H9 (cell line): ENCODE results near the gene TNFAIP3. TPM values are rescaled to one million over a fixed set of nuclear protein-coding genes. Genes with fewer than 3 reads are reported as not detected.

ENCODE experiments used
- DNase-seq: peaks from one replicate; pipeline ENCODE4 v3.0.0-alpha.2; 2017
- H2AFZ ChIP-seq: one replicate; pipeline ENCODE4 v1.6.1; 2013; ENCODE audit warnings: mild to moderate bottlenecking, low read length, control low read depth, moderate library complexity
- H2AK5ac ChIP-seq: 2 replicates; pipeline ENCODE4 v1.6.1; 2013; ENCODE audit warnings: low read length, control low read depth, mixed read lengths; ENCODE audit not compliant: insufficient read length
- H2BK120ac ChIP-seq: one replicate; pipeline ENCODE4 v1.6.1; 2013; ENCODE audit warnings: low read depth, mild to moderate bottlenecking, low read length, control low read depth, inconsistent platforms; ENCODE audit not compliant: poor library complexity, severe bottlenecking
- H2BK12ac ChIP-seq: 2 replicates; pipeline ENCODE4 v1.6.1; 2013; ENCODE audit warnings: low read length, control low read depth, mixed read lengths, low read depth; ENCODE audit not compliant: insufficient read length
- H2BK15ac ChIP-seq: 2 replicates; pipeline ENCODE4 v1.6.1; 2013; ENCODE audit warnings: low read depth, low read length, control low read depth
- H2BK20ac ChIP-seq: one replicate; pipeline ENCODE4 v1.6.1; 2013; ENCODE audit warnings: low read depth, mild to moderate bottlenecking, low read length, control low read depth, inconsistent platforms; ENCODE audit not compliant: poor library complexity, severe bottlenecking
- H2BK5ac ChIP-seq: 2 replicates; pipeline ENCODE4 v1.6.1; 2013; ENCODE audit warnings: low read length, control low read depth, mixed read lengths; ENCODE audit not compliant: insufficient read length
- H3K14ac ChIP-seq: 2 replicates; pipeline ENCODE4 v1.6.1; 2013; ENCODE audit warnings: low read length, control low read depth; ENCODE audit not compliant: insufficient read depth
- H3K18ac ChIP-seq: 2 replicates; pipeline ENCODE4 v1.6.1; 2013; ENCODE audit warnings: low read depth, mild to moderate bottlenecking, mixed read lengths, low read length, control low read depth; ENCODE audit not compliant: insufficient read length
- H3K23ac ChIP-seq: 2 replicates; pipeline ENCODE4 v1.6.1; 2013; ENCODE audit warnings: low read length, control low read depth, mixed read lengths, low read depth; ENCODE audit not compliant: insufficient read length
- H3K23me2 ChIP-seq: 2 replicates; pipeline ENCODE4 v1.6.1; 2013; ENCODE audit warnings: low read depth, mild to moderate bottlenecking, mixed read lengths, low read length, control low read depth; ENCODE audit not compliant: insufficient read length, poor library complexity, severe bottlenecking
- H3K27ac ChIP-seq: 2 replicates; pipeline ENCODE4 v1.5.1; 2013; ENCODE audit warnings: low read length, control low read depth, mixed read lengths, low read depth; ENCODE audit not compliant: insufficient read length
- H3K27me3 ChIP-seq: 2 replicates; pipeline ENCODE4 v1.6.1; 2013; ENCODE audit warnings: low read length, control low read depth, inconsistent platforms; ENCODE audit not compliant: insufficient read depth
- H3K4ac ChIP-seq: 2 replicates; pipeline ENCODE4 v1.6.1; 2013; ENCODE audit warnings: low read depth, mild to moderate bottlenecking, control low read depth, inconsistent platforms, low read length, moderate library complexity
- H3K4me1 ChIP-seq: 2 replicates; pipeline ENCODE4 v1.6.1; 2013; ENCODE audit warnings: low read length, control low read depth, inconsistent platforms; ENCODE audit not compliant: insufficient read depth
- H3K4me2 ChIP-seq: 2 replicates; pipeline ENCODE4 v1.6.1; 2013; ENCODE audit warnings: low read length, control low read depth, mixed read lengths; ENCODE audit not compliant: insufficient read length, insufficient read depth
- H3K56ac ChIP-seq: 2 replicates; pipeline ENCODE4 v1.6.1; 2013; ENCODE audit warnings: low read depth, mild to moderate bottlenecking, mixed read lengths, low read length, control low read depth; ENCODE audit not compliant: insufficient read length
- H3K79me1 ChIP-seq: 2 replicates; pipeline ENCODE4 v1.6.1; 2013; ENCODE audit warnings: low read depth, mild to moderate bottlenecking, moderate library complexity, low read length, control low read depth, inconsistent platforms; ENCODE audit not compliant: insufficient read depth, poor library complexity, severe bottlenecking
- H3K79me2 ChIP-seq: 2 replicates; pipeline ENCODE4 v1.6.1; 2013; ENCODE audit warnings: low read length, control low read depth, inconsistent platforms; ENCODE audit not compliant: insufficient read depth
- H3K9ac ChIP-seq: 2 replicates; pipeline ENCODE4 v1.6.1; 2013; ENCODE audit warnings: low read length, control low read depth, mixed read lengths; ENCODE audit not compliant: insufficient read length; ENCODE audit errors: extremely low read depth
- H3K9me3 ChIP-seq: one replicate; pipeline ENCODE4 v1.6.1; 2013; ENCODE audit warnings: low read depth, low read length, inconsistent platforms; ENCODE audit not compliant: control insufficient read depth
- H3T11ph ChIP-seq: one replicate; pipeline ENCODE4 v1.6.1; 2013; ENCODE audit warnings: mild to moderate bottlenecking, low read length, control low read depth, inconsistent platforms
- H4K20me1 ChIP-seq: one replicate; pipeline ENCODE4 v1.6.1; 2013; ENCODE audit not compliant: control insufficient read depth, insufficient read length, insufficient read depth
- H4K5ac ChIP-seq: 2 replicates; pipeline ENCODE4 v1.6.1; 2013; ENCODE audit warnings: low read depth, mild to moderate bottlenecking, mixed read lengths, low read length, control low read depth; ENCODE audit not compliant: insufficient read length
- H4K8ac ChIP-seq: replicated peaks from 2 replicates; pipeline ENCODE4 v1.6.1; 2013; ENCODE audit warnings: low read length, control low read depth, mixed read lengths, low read depth; ENCODE audit not compliant: insufficient read length
- H4K91ac ChIP-seq: 2 replicates; pipeline ENCODE4 v1.6.1; 2013; ENCODE audit warnings: low read depth, mild to moderate bottlenecking, moderate library complexity, mixed read lengths, low read length, control low read depth; ENCODE audit not compliant: insufficient read length
- H3K27ac Mint-ChIP-seq, 3 experiments: 2 replicates in 2 of 3; 3 replicates in 1 of 3; pipeline ENCODE4 v1.8.0; 2020 to 2021; ENCODE audit warnings: mixed read lengths in 3 of 3, mild to moderate bottlenecking in 1 of 3, moderate library complexity in 1 of 3
- H3K27me3 Mint-ChIP-seq: 2 replicates; pipeline ENCODE4 v1.8.0; 2021; ENCODE audit warnings: low read depth, mild to moderate bottlenecking, moderate library complexity, mixed read lengths
- H3K36me3 Mint-ChIP-seq, 3 experiments: 2 replicates in 2 of 3; 3 replicates in 1 of 3; pipeline ENCODE4 v1.8.0; 2020 to 2021; ENCODE audit warnings: low read depth in 3 of 3, mixed read lengths in 3 of 3; ENCODE audit not compliant: insufficient read depth in 1 of 3
- H3K4me1 Mint-ChIP-seq, 2 experiments: 2 replicates each; pipeline ENCODE4 v1.8.0; 2020; ENCODE audit warnings: mixed read lengths in 2 of 2
- H3K4me3 Mint-ChIP-seq, 2 experiments: 2 replicates in 1 of 2; 3 replicates in 1 of 2; pipeline ENCODE4 v1.8.0; 2020 to 2021; ENCODE audit warnings: mild to moderate bottlenecking in 2 of 2, mixed read lengths in 2 of 2, moderate library complexity in 1 of 2
- H3K9me3 Mint-ChIP-seq, 2 experiments: 2 replicates in 1 of 2; 3 replicates in 1 of 2; pipeline ENCODE4 v1.8.0; 2020; ENCODE audit warnings: mild to moderate bottlenecking in 2 of 2, mixed read lengths in 2 of 2, moderate library complexity in 1 of 2
- WGBS: extraction: QIAGEN DNeasy Blood & Tissue Kit; methylation state at CpG from one replicate; pipeline ENCODE4 v1.1.7; 2013; ENCODE audit warnings: missing lambda C conversion rate, low lambda C conversion rate, mixed read lengths; ENCODE audit not compliant: insufficient read length; ENCODE audit errors: extremely low coverage; 5-methylcytosine and 5-hydroxymethylcytosine counted together
- total RNA-seq: library from RNA; stranded (reverse); gene quantifications from 2 replicates; pipeline ENCODE4 v1.2.1, GENCODE V29; 2021
- TF ChIP-seq, protein P1 (sequence below): fragments of 200-600 bp; sonication (generic); conservative IDR thresholded peaks from 3 replicates; pipeline ENCODE4 v1.8.0; 2021; ENCODE audit warnings: antibody characterized with exemption, mild to moderate bottlenecking

The TNFAIP3 gene
- total RNA-seq, 1 experiment from 2014 or later, result 3.7 TPM

DNA sequence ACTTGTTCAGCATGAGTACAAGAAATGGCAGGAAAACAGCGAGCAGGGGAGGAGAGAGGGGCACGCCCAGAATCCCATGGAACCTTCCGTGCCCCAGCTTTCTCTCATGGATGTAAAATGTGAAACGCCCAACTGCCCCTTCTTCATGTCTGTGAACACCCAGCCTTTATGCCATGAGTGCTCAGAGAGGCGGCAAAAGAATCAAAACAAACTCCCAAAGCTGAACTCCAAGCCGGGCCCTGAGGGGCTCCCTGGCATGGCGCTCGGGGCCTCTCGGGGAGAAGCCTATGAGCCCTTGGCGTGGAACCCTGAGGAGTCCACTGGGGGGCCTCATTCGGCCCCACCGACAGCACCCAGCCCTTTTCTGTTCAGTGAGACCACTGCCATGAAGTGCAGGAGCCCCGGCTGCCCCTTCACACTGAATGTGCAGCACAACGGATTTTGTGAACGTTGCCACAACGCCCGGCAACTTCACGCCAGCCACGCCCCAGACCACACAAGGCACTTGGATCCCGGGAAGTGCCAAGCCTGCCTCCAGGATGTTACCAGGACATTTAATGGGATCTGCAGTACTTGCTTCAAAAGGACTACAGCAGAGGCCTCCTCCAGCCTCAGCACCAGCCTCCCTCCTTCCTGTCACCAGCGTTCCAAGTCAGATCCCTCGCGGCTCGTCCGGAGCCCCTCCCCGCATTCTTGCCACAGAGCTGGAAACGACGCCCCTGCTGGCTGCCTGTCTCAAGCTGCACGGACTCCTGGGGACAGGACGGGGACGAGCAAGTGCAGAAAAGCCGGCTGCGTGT lies 11.6 kb downstream of the TNFAIP3 start:
- no CpG with 5 or more reads among the region's 33 CpGs for WGBS
- TF ChIP-seq, protein P1, sequence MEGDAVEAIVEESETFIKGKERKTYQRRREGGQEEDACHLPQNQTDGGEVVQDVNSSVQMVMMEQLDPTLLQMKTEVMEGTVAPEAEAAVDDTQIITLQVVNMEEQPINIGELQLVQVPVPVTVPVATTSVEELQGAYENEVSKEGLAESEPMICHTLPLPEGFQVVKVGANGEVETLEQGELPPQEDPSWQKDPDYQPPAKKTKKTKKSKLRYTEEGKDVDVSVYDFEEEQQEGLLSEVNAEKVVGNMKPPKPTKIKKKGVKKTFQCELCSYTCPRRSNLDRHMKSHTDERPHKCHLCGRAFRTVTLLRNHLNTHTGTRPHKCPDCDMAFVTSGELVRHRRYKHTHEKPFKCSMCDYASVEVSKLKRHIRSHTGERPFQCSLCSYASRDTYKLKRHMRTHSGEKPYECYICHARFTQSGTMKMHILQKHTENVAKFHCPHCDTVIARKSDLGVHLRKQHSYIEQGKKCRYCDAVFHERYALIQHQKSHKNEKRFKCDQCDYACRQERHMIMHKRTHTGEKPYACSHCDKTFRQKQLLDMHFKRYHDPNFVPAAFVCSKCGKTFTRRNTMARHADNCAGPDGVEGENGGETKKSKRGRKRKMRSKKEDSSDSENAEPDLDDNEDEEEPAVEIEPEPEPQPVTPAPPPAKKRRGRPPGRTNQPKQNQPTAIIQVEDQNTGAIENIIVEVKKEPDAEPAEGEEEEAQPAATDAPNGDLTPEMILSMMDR, result peak; percentile 67
- peak; percentile 89 for DNase-seq
- Histone ChIP-seq H3K27ac (no peak overlapping the region), H3T11ph (no peak overlapping the region), H2BK15ac (no peak overlapping the region), H3K4me1 (peaks cover 5% of the 10 kb centered on the region; the same call in 1 of the 2 replicates), H4K8ac (no peak overlapping the region), H2AFZ (no peak overlapping the region), H3K14ac (no peak overlapping the region), H3K18ac (no peak overlapping the region), H3K4me2 (no peak overlapping the region), H3K4ac (no peak overlapping the region), H2BK20ac (no peak overlapping the region), H3K23ac (no peak overlapping the region), H3K23me2 (no peaks in the 10 kb centered on the region), H3K79me2 (no peaks in the 10 kb centered on the region), H2BK120ac (no peak overlapping the region), H3K79me1 (no peaks in the 10 kb centered on the region), H2BK5ac (no peak overlapping the region), H3K56ac (no peak overlapping the region), H4K91ac (no peak overlapping the region), H2BK12ac (no peak overlapping the region), H4K5ac (no peak overlapping the region), H3K9ac (no peak overlapping the region), H3K9me3 (no peaks in the 10 kb centered on the region), H3K27me3 (no peaks in the 10 kb centered on the region), H2AK5ac (no peak overlapping the region), H4K20me1 (no peaks in the 10 kb centered on the region)
- no peaks in the 10 kb centered on the region for H3K9me3 Mint-ChIP-seq
- H3K27ac Mint-ChIP-seq, result no peak overlapping the region
- H3K36me3 Mint-ChIP-seq, result peaks cover 0 to 30% (median 0%) of the 10 kb centered on the region in 3 experiments; a peak in 4 of 7 replicates
- 0 out of 5 replicates have a peak overlapping the region, but pooled peaks of 1 of the 2 experiments have one; percentile 35 for H3K4me3 Mint-ChIP-seq
- H3K4me1 Mint-ChIP-seq, result peaks cover 18 to 24% of the 10 kb centered on the region in 2 experiments
- peaks cover 5% of the 10 kb centered on the region; the same call in 1 of the 2 replicates for H3K27me3 Mint-ChIP-seq
